RPMI7951 (cell line): ENCODE results near the gene WDR37. TPM values are rescaled to one million over a fixed set of nuclear protein-coding genes. Genes with fewer than 3 reads are reported as not detected.
"Not testable (repeated sequence)": the region's sequence is repeated elsewhere in the genome, so short reads cannot be mapped to it uniquely, and the experiment has no call there.

Experiments used
- DNase-seq: peaks from one replicate; pipeline ENCODE4 v3.0.0-alpha.2; 2012; ENCODE audit warnings: low read depth
- total RNA-seq: library from RNA; depleted of rRNA; stranded (reverse); fragments of >200 nt; shearing (Covaris generic); gene quantifications from 2 replicates; pipeline ENCODE4 v1.2.3, GENCODE V29; 2014

WDR37 gene
- total RNA-seq, 1 experiment from 2014 or later, result 13.5 TPM

DNA sequence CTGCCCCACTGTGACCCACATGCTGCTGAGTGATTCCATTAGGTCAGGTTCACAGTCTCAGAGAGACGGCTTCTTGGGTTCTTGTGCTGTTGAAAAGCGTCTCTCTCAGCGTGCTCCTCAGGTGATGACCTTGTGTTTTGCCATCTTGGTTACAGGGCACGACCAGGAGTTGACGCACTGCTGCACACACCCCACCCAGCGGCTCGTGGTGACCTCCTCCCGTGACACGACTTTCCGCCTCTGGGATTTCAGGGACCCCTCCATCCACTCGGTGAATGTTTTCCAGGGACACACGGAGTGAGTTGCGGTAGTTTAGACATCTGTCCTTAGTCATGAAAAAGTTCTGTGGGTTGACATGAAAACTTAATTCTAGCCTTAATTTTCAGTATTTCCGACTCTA is 48.8 kb downstream of the WDR37 start:
- DNase-seq, result no peak

DNA sequence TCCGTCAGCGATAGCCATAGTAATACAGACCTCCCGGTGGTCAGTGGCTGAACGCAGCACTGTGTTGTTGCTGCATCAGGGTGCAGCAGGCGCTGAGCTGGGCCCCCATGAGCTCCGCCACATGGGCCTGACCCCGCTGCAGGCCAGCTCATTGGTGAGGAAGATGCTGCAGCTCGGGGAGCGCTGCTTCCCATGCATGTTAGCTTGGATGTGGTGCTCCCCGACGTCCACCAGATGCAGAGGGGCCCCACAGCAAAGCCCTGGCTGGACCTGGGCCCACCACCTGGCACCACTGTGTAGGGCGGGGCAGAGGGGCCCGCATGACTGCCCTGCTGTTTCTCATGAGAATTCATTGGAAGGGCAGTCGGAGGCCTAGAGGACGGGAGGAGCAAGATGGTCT is 50.8 kb downstream of the WDR37 start:
- no peak for DNase-seq

DNA sequence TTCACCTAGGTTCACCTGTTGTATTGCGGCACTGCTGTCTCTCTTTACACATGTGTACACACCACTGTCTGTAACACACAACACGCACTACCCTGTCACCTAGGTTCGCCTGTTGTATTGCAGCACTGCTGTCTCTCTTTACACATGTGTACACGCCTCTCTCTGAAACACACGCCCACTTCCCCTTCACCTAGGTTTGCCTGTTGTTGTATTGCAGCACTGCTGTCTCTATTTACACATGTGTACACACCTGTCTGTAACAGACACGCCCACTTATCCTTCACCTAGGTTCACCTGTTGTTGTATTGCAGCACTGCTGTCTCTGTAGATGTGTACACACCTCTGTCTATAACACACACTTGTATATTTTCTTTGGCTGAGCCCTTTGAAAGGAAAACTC is 51.5 kb downstream of the WDR37 start:
- no peak for DNase-seq

DNA sequence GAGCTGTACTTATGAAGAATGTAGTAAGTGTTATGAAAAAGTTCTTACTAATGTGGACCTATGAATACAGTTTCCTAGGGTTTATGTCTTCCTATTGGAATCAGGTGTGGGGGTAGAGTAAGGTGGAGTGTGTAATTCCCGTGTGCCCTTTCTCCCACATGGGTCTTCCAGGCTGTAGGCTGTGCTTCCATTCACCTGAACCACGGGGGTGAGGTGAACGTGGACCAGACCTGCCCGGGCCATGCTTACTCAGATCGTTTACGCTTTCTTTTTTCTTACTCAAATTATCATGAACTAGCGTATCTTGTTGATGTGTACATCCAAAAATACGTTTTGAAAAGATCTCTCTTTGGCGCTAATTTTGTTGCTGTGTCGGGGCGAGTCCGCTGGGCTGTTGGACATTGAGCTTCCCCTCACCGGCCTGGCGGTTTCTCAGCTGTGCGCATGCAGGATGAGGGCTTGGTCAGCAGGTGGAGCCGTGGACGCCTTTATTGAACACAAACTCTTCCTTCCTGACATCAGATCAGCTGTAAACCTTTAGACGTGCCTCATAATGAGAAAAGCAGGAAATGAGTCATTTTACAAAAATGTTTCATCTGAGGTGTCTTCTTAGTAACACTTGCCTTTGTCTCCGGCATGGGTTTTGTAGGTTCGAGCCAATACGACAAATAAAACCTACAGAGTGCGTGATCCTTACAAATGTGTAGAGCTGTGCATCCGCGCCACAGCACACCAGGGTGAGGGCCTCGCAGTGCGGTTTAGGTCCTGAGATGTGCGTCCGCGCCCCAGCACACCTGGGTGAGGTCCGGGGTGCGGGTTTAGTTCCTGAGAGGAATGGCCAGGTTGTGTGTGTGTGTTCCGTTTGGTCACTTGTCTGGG is 53.8 kb downstream of the WDR37 start:
- DNase-seq, result peak; percentile 83

DNA sequence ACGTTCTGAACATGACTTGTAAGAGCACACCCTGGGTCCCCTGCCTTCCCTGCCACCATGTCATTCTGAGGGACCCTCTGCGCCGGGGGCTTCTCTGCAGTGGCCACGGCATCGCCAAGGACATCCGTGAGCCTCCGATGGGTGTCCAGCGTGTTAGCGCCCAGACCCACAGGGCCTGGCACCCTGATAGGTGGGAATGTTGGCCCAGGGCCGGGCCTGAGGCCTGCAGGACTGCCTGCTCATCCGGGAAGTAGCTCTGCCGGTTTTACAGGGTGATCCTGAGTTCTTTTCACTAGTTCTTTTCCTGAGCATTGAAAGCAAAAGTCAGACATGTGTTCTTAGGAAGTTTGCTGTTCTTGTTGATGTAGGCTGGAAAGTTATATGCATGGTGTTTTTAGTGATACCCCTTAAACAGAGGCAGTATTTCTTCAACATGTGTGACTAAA is 54.5 kb downstream of the WDR37 start:
- no peak for DNase-seq

- DNase-seq, result no peak
These were observed 58.1 kb downstream of the WDR37 start for GRCh38 chr10:1114315-1114714.

- DNase-seq, result no peak
These were observed 58.8 kb downstream of the WDR37 start for GRCh38 chr10:1114719-1115606.

GRCh38 chr10:1115607-1115955 is 59.4 kb downstream of the WDR37 start:
- no peak for DNase-seq

DNA sequence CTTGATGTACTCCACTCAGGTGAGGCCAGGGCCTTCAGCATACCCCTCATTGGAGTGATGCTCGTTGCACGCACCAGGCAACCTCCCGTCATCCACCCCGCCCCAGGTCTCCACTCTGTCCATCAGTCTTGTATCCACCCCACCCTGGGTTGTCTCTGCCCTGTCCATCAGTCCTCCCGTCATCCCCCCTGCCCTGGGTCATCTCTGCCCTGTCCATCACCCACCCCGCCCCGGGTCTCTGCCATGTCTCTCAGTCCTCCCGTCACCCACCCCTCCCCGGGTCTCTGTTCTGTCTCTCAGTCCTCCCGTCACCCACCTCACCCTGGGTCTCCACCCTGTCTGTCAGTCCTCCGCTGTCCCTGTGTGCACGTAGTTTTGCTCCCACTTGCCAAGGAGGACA is 59.9 kb downstream of the WDR37 start:
- no peak for DNase-seq

- DNase-seq, result no peak
These were observed 60.6 kb downstream of the WDR37 start for GRCh38 chr10:1116696-1117280.

- DNase-seq, result no peak
These were observed 61.5 kb downstream of the WDR37 start for GRCh38 chr10:1117651-1118050.

- not testable (repeated sequence) for DNase-seq
These were observed 62.1 kb downstream of the WDR37 start for GRCh38 chr10:1118318-1118717.

DNA sequence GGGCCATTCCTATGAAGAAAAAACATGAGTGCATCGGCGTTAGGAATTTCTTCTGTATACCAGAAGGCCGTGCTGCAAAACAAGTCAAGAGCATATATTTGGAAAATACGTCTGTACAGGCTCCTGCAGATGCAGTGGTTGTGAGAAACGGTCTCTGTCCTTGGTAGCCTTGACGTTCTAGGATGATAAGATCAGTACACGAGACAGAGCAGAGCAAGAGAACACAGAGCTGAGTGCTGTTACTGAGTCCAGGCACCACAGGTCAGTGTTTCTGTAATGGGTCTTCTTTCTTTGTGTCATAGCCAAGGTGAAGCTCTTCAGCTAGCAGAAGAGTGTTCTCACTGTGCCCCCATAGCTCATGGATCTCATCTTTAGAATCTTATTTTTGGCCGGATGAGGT is 62.8 kb downstream of the WDR37 start:
- DNase-seq, result no peak

DNA sequence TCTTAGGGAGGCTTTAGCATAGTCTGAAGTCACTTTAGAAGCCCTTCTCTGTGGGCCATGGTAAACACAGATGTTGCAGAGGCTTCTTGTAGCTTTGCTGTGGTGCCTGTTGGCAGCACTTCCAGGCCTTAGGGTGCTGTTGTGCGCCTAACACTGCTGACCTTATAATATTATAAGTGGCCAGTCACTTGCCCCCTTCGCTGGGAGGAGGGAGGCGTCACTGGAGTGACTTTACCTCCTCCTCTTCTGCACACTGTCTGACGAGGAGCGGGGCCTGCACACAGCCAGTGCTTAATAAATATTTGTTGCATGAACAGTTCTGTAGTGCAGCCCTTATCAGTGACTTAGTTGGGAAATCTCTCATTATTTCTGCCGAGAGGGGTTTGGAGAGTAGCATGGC is 63.3 kb downstream of the WDR37 start:
- DNase-seq, result no peak

DNA sequence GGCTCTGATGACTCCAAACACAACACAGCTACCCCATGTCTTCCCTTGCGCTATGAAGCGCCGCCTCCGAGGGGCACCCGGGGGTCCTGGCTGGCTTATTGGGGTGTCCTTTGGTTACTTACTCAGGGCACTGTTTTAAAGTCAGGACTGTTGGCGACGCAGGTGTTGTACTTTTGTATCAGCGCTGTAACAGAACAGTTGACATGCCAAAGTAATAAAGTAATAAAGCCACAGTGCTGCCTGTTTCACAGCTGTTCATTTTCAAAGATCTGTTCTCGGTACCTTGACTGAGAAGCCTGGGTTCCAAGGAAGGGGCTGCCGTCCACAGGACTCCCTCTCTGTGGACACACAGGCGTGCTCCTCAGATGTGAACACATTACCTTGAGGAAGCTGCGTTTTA is 64.1 kb downstream of the WDR37 start:
- no peak for DNase-seq

DNA sequence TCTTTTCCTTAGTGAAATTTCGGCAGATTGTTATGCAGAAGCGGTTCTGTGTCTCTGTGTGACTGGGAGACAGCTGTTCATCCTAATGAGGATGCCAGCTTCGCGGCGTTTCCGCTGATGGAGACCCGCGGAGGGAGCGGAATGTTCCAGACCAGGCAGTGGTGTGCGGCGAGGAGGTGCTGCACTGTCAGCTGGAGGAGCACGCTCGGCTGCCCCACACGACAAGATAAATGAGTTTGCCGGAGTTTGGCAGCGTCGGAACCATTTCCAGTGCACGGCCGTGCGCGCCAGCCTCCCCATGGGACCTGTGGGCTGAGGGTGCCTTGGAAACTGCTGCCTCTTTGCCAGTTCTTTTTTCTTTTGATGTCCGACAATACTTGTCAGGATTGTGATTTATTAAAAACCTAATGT is 64.6 kb downstream of the WDR37 start:
- DNase-seq, result no peak

- DNase-seq, result no peak
These were observed 65.2 kb downstream of the WDR37 start for GRCh38 chr10:1121271-1121970.

DNA sequence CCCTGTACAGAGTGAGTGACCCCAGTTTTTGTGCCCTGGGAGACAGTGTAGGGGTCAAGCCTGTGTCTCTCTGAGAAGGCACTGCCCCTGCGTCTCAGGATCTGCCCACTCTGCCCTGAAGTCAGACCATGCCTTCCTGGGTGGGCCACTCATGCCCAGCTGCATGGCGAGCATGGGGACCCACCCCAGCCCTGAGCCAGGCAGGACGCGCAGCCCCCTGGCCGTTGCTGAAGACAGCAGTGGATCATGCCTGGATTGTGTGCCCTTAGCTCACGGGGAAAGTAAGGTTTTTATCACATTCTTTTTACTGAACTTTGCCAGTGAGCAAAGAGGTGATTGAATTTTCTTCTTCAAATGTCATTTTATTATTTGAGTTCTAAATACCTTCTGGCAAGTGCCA is 66.2 kb downstream of the WDR37 start:
- DNase-seq, result no peak

DNA sequence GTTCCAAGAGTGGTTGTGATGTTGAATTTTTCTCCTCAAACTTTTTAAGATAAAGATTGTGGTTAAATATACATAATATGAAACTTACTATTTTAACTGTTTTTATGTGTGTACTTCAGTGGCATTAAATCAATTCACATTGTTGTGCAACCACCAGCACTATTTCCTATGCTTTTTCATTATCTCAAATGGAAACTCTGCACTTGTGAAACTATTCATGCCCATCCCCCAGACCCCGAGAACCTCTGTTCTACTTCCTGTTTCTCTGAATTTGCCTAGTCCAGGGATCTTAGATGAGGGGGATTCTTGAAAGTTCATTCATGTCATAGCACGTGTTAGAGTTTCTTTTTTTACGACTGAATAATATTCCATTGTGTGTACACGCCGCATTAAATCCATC is 67.0 kb downstream of the WDR37 start:
- DNase-seq, result no peak

DNA sequence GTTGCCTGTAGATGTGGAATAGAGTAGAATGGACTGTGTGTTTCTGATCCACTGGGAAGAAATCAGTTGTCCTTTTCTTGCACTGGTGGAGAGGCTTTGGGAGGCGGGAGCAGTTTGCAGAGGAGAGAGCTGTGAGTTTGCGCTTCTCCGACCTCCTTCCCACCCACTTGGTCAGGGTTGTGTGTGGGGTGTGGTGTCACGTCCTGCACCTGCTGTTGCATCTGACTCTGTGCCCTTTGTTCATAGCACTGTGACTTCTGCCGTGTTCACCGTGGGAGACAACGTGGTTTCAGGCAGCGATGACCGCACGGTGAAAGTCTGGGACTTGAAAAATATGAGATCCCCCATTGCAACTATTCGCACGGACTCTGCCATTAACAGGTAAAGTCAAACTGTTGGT is 67.8 kb downstream of the WDR37 start:
- no peak for DNase-seq

- no peak for DNase-seq
These were observed 68.6 kb downstream of the WDR37 start for GRCh38 chr10:1124796-1125195.

DNA sequence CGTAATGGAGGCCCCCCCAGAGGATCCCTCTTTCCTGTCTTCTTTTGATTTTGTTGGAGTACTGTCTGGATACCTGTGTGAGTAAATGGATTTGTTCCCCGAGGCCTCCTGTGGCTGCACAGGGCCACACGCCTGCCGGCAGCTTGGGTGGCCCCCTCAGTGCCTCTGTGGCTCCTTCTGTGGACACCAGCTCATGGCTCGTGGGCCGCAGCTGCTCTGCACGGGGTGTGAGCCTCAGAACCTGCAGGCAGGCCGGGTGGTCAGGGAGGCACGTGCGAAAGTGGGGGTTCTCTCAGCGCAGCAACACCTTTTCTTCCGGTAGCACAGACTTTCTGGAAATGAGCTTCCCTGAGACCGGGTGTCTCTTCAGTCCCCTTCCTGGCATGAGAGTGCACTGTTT is 70.3 kb downstream of the WDR37 start:
- DNase-seq, result no peak
